Glutamatergic neuron (in vitro differentiated cells): ENCODE data around the gene TRAPPC13. TPM values are rescaled to one million over a fixed set of nuclear protein-coding genes. Genes with fewer than 3 reads are reported as not detected.
"Not testable (repeated sequence)": the region's sequence is repeated elsewhere in the genome, so short reads cannot be mapped to it uniquely, and the experiment has no call there.

Experiments
- DNase-seq: peaks from one replicate; pipeline ENCODE4 v3.0.0; 2022
- H3K27ac Mint-ChIP-seq: one replicate; pipeline ENCODE4 v1.8.0; 2020; ENCODE audit warnings: mild to moderate bottlenecking, mixed read lengths, inconsistent platforms; ENCODE audit not compliant: unreplicated experiment
- H3K27me3 Mint-ChIP-seq: one replicate; pipeline ENCODE4 v1.8.0; 2020; ENCODE audit warnings: mild to moderate bottlenecking, moderate library complexity, mixed read lengths, inconsistent platforms; ENCODE audit not compliant: unreplicated experiment
- H3K36me3 Mint-ChIP-seq: one replicate; pipeline ENCODE4 v1.8.0; 2020; ENCODE audit warnings: mild to moderate bottlenecking, mixed read lengths, inconsistent platforms; ENCODE audit not compliant: unreplicated experiment
- H3K4me1 Mint-ChIP-seq: one replicate; pipeline ENCODE4 v1.8.0; 2020; ENCODE audit warnings: mild to moderate bottlenecking, low read depth, mixed read lengths, inconsistent platforms; ENCODE audit not compliant: unreplicated experiment
- H3K4me3 Mint-ChIP-seq: one replicate; pipeline ENCODE4 v1.8.0; 2020; ENCODE audit warnings: mild to moderate bottlenecking, mixed read lengths, inconsistent platforms; ENCODE audit not compliant: unreplicated experiment
- H3K9me3 Mint-ChIP-seq: one replicate; pipeline ENCODE4 v1.8.0; 2020; ENCODE audit warnings: mild to moderate bottlenecking, moderate library complexity, mixed read lengths, inconsistent platforms; ENCODE audit not compliant: unreplicated experiment
- CTCF ChIP-seq: fragments of 200-600 bp; sonication (generic); IDR thresholded peaks from one replicate; pipeline ENCODE4 v1.5.0; 2021; ENCODE audit not compliant: partially characterized antibody, unreplicated experiment
- long read RNA-seq: library from polyadenylated mRNA; unstranded; transcript quantifications from one replicate; pipeline ENCODE4 v2.0.0, GENCODE V29; 2020; ENCODE audit not compliant: unreplicated experiment
- total RNA-seq: library from RNA; stranded (reverse); fragmentation: NEBNext Ultra II Directional; extraction: Animal tissue kit (Norgen Biotek cat#: 25700); gene quantifications from one replicate; pipeline ENCODE4 v1.2.1, GENCODE V29; 2021; ENCODE audit not compliant: unreplicated experiment

TRAPPC13 gene
- total RNA-seq = 22.4 TPM
- long read RNA-seq, transcript TRAPPC13-208 (12 exons, 1,410 nt) = major isoform, 6 of 15 reads
- long read RNA-seq, transcript TRAPPC13-201 (12 exons, 2,715 nt) = minor isoform, 5 of 15 reads
- long read RNA-seq, partial matches to known transcripts = 1 of 15 reads
- long read RNA-seq, other reads (novel, unspliced or antisense) = 1 of 15 reads

- peaks cover 1% of the 10 kb centered on the region for H3K9me3 Mint-ChIP-seq
- peak; percentile 71 for DNase-seq
- no peaks in the 10 kb centered on the region for H3K36me3 Mint-ChIP-seq
- no peak for TF ChIP-seq CTCF
- peaks cover 7% of the 10 kb centered on the region for H3K27me3 Mint-ChIP-seq
- H3K4me3 Mint-ChIP-seq = peak within 1 kb of the TSS; percentile 98
- peaks cover 9% of the 10 kb centered on the region for H3K4me1 Mint-ChIP-seq
- peak within 1 kb of the TSS; percentile 94 for H3K27ac Mint-ChIP-seq
Measured at GRCh38 chr5:65624571-65625555, at the start of gene TRAPPC13, which contains the start of gene SHLD3. Gene TRAPPC13 (plus strand): TSS chr5:65625027. CDS start chr5:65625061, 34 bp downstream. Gene SHLD3 (plus strand): TSS chr5:65625027. CDS start chr5:65629588, 4,561 bp downstream.

- no peaks in the 10 kb centered on the region for H3K4me1 Mint-ChIP-seq
- H3K27ac Mint-ChIP-seq = no peak overlapping the region
- no peak for DNase-seq
- no peaks in the 10 kb centered on the region for H3K27me3 Mint-ChIP-seq
- TF ChIP-seq CTCF = no peak
- H3K36me3 Mint-ChIP-seq = no peaks in the 10 kb centered on the region
- no peak overlapping the region for H3K4me3 Mint-ChIP-seq
- H3K9me3 Mint-ChIP-seq = no peaks in the 10 kb centered on the region
Measured at GRCh38 chr5:65577141-65577540, 47.7 kb upstream of the TRAPPC13 start.

- no peaks in the 10 kb centered on the region for H3K36me3 Mint-ChIP-seq
- H3K4me1 Mint-ChIP-seq = no peaks in the 10 kb centered on the region
- H3K27me3 Mint-ChIP-seq = no peaks in the 10 kb centered on the region
- H3K9me3 Mint-ChIP-seq = no peaks in the 10 kb centered on the region
- H3K4me3 Mint-ChIP-seq = no peak overlapping the region
- DNase-seq = no peak
- no peak for TF ChIP-seq CTCF
- H3K27ac Mint-ChIP-seq = no peak overlapping the region
Measured at GRCh38 chr5:65588694-65589093, 36.1 kb upstream of the TRAPPC13 start.

- not testable (repeated sequence) for H3K4me1 Mint-ChIP-seq, DNase-seq, H3K4me3 Mint-ChIP-seq
Measured at GRCh38 chr5:65601761-65602160, 23.1 kb upstream of the TRAPPC13 start.

GRCh38 chr5:65611524-65611923 lies 13.3 kb upstream of the TRAPPC13 start:
- TF ChIP-seq CTCF = no peak
- Mint-ChIP-seq H3K9me3 (peaks cover 2% of the 10 kb centered on the region), H3K4me3 (no peak overlapping the region), H3K4me1 (no peaks in the 10 kb centered on the region), H3K27me3 (no peaks in the 10 kb centered on the region), H3K36me3 (no peaks in the 10 kb centered on the region), H3K27ac (no peak overlapping the region)
- no peak for DNase-seq

More at GRCh38 chr5:65601761-65602160, 23.1 kb upstream of the TRAPPC13 start:
- not testable (repeated sequence) for H3K27ac Mint-ChIP-seq, H3K27me3 Mint-ChIP-seq, H3K9me3 Mint-ChIP-seq
- peaks cover 39% of the 10 kb centered on the region for H3K36me3 Mint-ChIP-seq
